ENCODE data around the gene ACP2.

The ACP2 gene

DNA sequence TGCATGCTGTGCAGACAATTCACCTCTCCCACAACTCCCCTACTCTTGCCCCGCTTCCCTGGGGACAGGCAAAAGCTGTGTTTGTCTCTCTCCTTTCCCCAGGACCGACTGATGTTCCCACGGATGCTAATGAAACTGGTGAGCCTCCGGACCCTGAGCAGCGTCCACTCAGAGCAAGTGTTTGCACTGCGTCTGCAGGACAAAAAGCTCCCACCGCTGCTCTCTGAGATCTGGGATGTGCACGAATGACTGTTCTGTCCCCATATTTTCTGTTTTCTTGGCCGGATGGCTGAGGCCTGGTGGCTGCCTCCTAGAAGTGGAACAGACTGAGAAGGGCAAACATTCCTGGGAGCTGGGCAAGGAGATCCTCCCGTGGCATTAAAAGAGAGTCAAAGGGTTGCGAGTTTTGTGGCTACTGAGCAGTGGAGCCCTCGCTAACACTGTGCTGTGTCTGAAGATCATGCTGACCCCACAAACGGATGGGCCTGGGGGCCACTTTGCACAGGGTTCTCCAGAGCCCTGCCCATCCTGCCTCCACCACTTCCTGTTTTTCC lies 19.9 kb upstream of the ACP2 start:
- no peak for DNase-seq (ENCODE audit: low spot score)

DNA sequence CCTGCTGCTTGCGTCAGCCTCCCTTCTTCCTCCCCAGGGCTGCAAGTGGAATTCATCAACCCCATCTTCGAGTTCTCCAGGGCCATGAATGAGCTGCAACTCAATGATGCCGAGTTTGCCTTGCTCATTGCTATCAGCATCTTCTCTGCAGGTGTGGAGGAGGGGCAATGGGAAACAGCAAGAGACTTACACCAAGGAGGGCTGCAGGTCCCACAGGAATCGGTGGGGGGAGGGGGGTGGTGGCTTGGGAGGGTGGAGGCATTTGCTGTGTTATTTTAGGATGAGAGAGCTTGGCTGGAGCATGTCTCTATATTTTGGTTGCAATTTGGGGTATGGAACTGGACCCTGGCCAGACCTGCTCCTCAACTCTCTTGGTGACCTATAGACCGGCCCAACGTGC lies 19.3 kb upstream of the ACP2 start:
- no peak for DNase-seq (ENCODE audit: low spot score)

DNA sequence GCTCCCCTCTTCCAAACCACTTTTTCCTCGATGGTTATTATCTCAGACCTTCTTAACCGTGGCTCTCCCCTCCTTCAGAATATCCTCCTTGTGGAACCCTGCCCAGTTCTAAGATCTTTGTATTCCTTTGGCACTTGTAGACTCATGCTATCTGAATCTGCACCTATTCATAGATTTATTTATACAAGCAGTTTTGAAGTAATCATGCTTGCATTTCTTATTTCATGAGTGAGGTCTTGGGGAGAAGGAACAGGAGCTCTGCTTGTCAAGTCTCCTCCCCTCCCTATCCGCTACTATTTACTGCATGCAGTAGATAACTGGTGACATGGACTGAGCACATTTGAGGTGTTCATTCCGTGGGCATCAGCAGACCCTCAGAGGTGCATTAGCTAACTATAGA lies 15.9 kb upstream of the ACP2 start:
- DNase-seq (ENCODE audit: low spot score), result no peak

DNA sequence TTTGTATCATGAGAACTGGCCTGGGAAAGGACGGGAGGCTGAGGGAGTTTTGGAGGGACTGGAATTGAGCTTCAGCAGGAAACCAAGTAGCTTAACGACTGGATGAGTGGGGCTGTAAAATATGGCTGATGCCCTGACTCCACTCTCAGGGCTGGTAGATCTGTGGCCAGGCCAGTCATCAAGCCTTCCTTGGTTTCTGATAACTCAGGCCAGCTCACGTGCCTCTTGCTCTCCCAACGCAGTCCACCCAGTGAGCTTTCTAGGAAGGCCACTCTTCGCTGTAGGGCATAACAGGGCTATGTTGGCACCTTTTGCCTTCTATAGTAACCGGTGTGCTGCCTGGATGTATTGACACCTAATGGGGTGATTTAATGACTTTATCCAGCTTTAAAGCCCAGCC lies 15.5 kb upstream of the ACP2 start:
- no peak for DNase-seq (ENCODE audit: low spot score)

DNA sequence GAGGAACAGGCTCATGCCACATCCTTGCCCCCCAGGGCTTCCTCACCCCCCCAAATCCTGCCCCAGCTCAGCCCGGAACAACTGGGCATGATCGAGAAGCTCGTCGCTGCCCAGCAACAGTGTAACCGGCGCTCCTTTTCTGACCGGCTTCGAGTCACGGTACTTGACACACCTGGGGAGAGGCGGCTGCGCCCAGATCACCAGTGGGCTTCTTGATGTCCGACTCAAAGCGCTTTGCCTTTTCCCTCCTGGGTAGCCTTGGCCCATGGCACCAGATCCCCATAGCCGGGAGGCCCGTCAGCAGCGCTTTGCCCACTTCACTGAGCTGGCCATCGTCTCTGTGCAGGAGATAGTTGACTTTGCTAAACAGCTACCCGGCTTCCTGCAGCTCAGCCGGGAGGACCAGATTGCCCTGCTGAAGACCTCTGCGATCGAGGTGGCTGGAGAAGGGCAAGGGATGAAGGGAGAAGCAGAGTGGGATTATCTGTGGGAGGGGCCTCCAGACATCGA lies 12.7 kb upstream of the ACP2 start:
- DNase-seq (ENCODE audit: low spot score), result no peak

DNA sequence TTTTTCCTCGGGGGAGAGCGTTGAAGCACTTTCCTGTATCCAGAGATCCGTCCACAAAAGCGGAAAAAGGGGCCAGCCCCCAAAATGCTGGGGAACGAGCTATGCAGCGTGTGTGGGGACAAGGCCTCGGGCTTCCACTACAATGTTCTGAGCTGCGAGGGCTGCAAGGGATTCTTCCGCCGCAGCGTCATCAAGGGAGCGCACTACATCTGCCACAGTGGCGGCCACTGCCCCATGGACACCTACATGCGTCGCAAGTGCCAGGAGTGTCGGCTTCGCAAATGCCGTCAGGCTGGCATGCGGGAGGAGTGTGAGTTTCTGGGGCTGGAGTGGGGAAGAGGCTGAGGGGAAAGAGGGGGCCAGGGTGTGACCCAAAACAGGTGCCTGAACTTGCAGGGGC lies 11.8 kb upstream of the ACP2 start:
- no peak for DNase-seq (ENCODE audit: low spot score)

DNA sequence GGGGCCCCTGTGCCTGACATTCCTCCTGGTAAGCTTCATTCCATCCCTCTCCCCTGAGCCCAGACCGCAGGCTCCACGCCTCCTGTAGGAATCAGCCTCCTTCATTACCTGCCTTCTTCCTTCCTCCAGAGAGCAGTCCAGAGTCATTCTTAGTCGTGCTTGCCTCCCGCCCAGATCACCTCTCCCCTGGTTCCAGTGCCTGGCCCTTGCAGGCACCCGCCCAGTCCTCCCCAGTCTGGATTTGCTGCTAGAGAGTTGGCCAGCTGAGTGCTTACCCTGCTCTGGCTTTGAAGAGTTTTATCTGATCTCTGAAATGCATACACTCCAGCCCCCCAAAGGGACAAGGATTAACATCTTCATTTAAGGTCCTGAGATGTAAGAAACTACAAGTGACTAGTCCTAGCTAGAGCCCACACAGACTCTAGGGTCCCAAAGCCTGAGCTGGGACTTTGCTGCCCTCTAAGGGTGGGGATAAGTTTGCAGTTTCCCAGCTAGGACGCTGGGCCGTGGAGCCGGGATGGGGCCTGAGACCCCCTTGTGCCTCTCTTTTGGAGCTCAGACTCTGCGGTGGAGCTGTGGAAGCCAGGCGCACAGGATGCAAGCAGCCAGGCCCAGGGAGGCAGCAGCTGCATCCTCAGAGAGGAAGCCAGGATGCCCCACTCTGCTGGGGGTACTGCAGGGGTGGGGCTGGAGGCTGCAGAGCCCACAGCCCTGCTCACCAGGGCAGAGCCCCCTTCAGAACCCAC lies 10.8 kb upstream of the ACP2 start:
- DNase-seq (ENCODE audit: low spot score), result peak; percentile 73

DNA sequence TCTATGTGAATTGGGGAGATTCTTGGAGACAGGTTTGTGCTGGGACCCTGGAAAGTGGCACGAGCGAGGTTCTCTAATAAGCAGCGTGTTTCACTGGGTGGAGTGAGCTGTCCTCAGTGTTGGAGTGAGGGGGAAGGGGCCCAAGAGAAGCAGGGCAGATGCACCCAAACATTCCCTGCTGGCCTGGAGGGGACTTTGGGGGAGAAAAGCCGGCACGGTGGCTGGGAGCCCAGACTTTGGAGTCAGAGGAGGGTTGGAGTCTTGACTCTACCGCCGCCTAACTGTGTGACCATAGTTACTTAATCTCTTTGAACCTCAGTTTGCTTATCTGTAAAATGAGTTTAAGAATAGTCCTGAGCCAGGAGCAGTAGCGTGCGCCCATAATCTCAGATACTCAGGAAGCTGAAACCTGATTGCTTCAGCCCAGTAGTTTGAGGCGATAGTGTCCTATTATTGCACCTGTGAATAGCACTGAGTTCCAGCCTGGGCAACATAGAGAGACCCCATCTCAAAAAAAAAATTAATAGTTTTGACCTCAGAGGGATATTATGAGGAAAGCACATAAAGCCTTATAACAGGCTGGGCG lies 9.8 kb upstream of the ACP2 start:
- no peak for DNase-seq (ENCODE audit: low spot score)

DNA sequence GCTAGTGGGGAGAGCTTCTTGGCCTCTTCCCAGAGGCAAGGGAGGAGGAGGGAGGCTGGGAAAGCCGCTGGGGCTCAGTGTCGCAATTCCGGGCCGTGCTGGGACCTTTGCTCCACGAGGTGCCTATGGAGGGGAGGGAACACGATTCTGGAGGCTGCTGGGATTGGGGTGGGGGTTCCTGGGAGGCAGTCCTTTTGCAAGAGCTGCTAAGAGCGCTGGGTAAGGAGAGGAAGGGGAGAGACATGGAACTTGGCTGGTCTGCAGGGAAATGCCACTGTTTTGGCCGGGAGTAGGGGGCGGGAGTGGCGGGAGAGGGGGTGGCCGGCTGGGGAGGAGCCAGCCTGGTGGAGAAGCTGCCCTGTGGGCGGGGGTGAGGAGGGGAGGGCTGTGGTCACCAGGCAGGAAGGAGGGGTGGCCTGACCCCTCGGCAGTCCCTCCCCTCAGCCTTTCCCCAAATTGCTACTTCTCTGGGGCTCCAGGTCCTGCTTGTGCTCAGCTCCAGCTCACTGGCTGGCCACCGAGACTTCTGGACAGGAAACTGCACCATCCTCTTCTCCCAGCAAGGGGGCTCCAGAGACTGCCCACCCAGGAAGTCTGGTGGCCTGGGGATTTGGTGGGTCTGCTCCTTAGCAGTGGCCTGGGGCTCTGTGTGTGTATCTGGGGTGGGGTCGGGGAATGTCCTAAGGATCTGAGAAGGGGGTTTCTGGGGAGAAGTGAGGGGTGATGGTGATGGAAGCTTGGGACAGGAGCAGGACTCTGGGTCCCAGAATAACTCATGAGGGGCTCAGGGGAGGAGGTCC lies 9.1 kb upstream of the ACP2 start, which contains the start of gene NR1H3:
Gene NR1H3 (plus strand): TSS at position 480 of the 800 bp plus-strand sequence. CDS start 1,221 bp downstream, outside the sequence.
- DNase-seq (ENCODE audit: low spot score), result peak; percentile 30

DNA sequence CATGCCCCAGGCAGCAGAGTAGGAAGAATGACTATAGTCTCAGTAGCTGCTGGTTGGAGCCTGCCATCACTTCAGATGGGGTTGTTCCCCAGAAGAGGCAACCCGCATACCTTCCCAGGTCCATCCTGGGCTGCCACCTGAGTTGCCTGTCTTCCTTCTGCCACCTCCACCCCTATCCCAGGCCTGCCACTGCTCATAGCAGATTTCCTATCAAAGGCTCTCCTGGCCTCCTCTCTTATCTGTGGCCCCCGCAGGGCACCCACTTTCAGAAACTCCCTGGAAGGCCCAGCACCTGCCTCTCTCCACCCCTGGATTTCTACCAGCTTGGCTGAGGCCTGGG lies 8.5 kb upstream of the ACP2 start:
- no peak for DNase-seq (ENCODE audit: low spot score)

DNA sequence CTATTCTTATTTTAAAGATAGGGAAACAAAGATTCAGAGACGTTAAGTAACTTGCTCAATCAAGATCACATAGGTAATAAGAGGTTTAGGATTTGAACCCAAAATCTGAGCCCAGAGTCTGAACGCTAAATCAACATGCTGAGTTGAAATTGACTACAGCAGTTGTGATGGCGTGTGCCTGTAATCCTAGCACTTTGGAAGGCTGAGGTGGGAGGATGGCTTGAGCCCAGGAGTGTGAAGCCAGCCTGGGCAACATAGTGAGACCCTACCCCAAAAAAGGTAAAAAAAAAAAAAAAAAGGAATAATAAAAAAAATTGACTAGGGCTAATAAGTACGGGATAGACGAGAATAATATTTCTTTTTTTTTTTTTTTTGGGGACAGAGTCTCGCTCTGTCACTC lies 7.8 kb upstream of the ACP2 start:
- no peak for DNase-seq (ENCODE audit: low spot score)

DNA sequence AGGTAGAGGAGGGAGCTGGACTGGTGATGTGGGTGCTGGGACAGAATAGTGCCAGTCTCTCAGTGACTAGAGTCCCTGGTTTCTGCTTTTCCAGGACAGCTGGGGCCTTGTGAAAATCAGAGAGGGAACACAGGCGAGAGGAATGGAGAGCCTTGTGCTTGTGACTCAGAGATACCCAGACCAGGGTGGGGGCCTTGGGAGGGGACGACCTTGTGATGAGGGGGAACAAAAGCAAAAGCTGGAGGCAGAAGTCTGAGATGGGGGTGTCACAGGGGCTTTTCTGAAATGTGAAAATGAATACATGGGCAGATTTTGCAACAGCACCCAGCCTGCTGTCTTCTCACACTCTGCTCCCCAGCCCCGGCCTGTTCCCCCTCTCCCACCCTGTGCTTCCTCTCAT lies 5.8 kb upstream of the ACP2 start:
- no peak for DNase-seq (ENCODE audit: low spot score)

DNA sequence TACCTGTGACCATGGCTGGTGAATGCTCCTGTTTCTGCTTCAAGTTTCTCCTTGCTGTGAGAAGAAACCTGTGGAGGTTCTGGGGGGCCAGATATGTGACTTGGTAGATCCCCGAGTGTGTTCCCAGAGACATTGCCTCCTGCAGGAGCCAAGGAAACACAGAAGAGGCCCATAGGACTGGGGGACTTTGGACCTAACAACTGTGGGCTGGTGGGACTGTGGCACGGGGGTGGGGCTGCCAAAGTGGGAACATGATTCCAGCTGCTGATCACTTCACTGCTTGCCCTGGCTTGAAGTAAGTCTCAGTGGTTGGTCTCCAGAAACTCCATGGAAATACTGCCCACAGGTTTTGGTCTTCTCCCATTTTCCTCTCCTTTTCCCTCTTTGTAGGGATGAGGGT lies 5.0 kb upstream of the ACP2 start:
- no peak for DNase-seq (ENCODE audit: low spot score)

DNA sequence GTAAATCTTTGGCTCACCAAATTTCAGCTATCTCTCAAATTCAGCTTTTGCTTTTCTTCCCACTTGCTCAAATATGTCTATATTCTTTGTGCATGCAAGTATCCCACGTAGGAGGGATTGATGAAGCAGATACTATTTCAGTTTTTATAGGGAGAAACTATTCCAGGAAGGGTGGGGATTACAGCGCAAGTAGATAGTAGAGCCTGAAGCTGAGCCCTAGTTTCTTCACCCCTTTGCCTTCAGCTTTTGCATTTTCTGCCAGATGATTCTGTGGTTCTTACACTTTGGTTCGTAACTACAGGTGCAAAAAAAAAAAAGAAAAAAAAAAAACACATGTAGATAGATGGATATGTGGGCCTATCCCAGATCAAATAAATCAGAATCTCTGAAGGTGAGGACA lies 3.1 kb upstream of the ACP2 start:
- no peak for DNase-seq (ENCODE audit: low spot score)

DNA sequence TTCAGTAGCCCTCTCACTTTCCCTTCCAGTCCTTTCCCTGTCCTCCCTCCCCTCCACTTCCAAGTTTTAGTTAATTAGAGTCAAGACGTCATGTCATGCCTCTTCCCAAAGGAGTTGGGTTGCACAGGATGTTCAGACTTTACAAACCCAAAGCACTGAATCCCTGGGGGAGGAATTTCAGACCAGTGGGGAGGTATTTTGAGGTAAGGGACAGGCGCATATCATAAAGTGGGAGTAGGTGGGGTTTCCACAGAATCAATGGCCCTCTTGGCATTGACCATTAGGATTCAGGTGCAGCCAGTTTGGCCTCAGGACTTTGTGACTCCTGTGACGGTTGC lies 733 bp upstream of the ACP2 start:
- DNase-seq (ENCODE audit: low spot score), result no peak

DNA sequence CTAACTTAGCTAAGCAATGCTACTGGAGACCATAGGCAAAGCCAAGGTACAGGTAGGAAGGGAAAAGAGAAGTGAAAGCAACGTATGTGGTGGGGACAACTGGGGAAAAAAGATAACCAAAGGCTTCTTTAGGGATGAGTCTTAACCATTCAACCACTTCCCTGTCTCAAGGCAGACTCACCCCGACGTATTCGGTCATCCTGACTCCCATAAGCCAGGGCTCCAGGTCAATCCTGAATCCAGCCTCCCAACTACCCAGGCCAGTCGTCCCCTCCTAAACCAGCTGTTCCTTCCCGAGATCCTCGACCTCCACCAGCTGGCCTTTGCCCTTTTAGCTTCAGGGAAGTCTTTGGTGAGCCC lies 330 bp downstream of the ACP2 start:
- DNase-seq (ENCODE audit: low spot score), result no peak

DNA sequence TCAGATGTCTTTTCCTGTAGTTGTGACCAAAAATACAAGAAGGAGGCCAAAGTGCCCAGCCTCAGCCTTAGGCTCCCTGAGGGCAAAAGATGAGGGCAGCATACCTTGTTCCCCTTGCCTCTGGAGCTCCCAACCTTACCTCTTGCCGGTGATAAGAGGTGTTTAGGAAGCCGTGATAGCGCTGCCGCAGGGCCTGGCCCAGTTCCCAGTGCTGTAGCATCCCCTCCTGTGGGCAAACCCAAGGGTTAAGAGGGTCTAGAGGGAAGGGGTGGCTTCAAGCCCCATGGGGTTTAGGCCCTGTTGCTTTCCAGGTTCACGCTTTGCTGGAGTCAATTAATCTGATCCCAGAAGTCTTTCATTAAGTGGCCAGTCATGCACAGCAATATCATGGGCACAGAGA lies 1.1 kb downstream of the ACP2 start:
- DNase-seq (ENCODE audit: low spot score), result no peak

DNA sequence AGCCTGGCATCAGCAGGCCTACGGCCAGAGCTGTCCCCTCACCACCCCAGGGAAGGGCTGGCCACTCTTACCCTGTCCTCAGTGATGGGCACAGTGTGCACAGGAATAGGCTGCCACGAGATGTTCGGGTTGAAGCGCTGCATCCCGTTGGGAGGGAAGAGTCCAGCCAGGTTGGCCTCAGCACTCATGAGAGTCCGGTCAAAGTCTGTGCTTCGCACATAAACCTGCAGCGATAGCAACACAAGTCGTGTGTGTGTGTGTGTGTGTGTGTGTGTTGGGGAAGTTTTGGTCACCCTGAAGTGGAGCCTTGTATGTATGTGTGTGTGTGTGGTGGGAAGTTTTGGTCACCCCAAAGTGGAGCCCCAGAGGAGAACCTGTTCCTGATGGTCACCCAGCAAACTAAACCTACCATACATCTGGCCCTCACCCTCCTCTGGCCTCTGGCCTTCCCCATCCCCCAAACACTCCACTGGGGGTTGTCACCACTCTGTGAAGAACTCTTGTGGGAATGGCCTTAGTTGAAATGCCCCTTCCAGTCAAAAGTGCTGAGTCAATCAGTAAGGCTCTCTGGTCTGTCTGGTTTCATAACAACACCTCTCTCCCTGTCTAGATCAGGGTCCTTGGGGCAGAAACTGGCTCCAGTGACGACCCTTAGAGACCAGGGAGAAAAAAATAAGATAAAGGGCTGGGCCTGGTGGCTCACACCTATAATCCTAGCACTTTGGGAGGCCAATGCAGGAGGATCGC lies 2.8 kb downstream of the ACP2 start:
- DNase-seq (ENCODE audit: low spot score), result no peak

DNA sequence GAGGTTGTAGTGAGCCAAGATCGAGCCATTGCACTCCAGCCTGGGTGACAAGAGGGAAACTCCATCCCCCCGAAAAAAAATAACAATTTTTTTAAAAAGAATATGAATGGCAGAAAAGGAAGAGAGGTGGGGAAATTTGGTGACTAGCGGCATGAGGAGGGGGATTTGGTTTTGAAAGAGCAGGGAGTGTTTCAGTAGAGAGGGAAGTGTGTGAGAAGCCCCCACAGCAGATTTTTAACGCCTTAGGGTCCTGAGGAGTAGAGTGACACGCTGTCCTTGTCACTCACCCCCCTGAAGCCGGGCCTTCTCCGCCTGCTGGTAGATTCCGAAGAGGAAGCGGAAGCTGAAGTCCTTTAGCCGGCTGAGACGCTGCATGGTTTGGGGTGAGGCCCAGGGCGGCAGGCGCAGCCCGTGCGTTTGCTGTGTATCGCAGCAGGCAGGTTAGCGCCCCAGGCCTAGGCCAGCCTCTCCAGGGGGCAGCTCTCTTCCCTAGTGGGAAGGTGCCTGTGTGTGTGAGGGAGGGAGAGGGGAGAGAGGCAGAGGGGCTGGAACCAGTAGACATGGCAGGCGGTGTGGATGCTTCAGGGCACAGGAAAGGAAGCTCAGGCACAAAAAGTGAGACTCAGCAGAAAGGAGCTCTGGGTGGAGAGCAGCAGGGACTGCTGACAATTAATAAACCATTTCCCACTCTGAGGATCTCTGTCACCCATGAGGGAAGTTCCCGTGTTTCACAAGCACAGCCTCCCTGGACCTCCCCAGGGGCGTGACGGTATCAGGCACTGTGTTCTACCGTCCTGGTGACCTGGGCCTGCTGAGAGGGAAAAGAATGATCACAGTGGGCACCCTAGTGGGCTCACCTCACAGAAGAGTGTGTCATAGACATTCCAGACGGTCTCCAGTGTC lies 3.9 kb downstream of the ACP2 start:
- no peak for DNase-seq (ENCODE audit: low spot score)

DNA sequence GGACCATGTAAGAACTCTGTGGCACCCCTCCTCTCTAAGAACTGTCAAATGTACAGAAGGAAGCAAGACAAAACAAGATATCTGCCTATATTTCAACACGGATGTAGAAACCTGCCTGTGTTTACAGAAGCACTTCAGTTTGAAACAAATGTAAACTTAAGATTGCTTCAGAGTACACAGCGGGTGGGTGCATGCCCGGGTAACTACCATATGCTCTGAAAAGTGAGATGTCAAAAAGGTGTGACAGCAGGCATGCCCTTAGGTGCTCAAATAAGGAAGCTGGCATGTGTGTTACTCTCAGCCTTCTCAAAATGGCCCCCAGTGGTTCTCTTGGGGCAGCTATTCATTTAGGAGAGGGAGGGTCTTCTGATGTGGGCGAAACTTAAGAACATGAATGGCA lies 5.2 kb downstream of the ACP2 start:
- no peak for DNase-seq (ENCODE audit: low spot score)

DNA sequence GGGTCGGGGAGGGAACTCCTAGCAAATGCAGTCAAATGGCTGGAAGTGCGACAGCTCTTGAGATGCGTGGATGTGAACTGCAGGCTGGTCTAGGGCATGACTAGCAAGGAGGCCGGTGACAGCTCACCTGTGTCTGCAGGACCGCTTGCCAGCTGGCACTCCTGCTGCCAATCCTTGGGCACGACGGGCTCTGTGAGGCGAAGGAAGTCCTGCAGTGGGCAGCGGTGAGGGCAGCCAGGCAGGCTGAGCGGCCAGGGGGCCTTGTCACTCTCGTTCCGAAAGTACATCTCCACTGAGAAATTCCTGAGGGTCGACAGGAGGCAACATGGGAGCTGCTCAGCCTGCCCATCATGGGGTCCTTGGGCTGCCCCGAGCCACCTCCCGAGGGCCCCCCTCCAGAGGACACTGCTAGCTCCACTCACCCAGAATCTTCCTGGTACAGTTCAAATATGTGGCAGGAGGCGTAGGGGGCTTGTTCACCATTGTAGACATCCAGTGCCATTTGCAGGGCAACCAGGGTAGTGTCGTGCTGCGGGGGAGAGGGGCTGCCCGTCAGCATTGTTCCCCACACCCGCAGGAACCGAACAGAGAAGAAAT lies 5.9 kb downstream of the ACP2 start:
- no peak for DNase-seq (ENCODE audit: low spot score)

Data from NAMALWA (cell line).